Neuron (in vitro differentiated cells): ENCODE data around the gene TRABD.
"Not testable (repeated sequence)": the region's sequence is repeated elsewhere in the genome, so short reads cannot be mapped to it uniquely, and the experiment has no call there.

Source experiments
- H2AFZ ChIP-seq: one replicate; pipeline ENCODE4 v1.6.1; 2013; ENCODE audit warnings: low read depth, mild to moderate bottlenecking, inconsistent platforms, low read length, moderate library complexity
- H3K27me3 ChIP-seq: one replicate; pipeline ENCODE4 v1.6.1; 2013; ENCODE audit warnings: low read length; ENCODE audit not compliant: insufficient read depth
- H3K36me3 ChIP-seq: one replicate; pipeline ENCODE4 v1.6.1; 2013; ENCODE audit warnings: low read length; ENCODE audit not compliant: insufficient read depth
- H3K4me1 ChIP-seq: one replicate; pipeline ENCODE4 v1.6.1; 2013; ENCODE audit warnings: low read length; ENCODE audit not compliant: insufficient read depth
- H3K4me3 ChIP-seq: 2 replicates; pipeline ENCODE4 v1.5.1; 2013; ENCODE audit warnings: mild to moderate bottlenecking, low read length, moderate library complexity
- H3K9me3 ChIP-seq: one replicate; pipeline ENCODE4 v1.6.1; 2013; ENCODE audit warnings: low read length

TRABD gene

DNA sequence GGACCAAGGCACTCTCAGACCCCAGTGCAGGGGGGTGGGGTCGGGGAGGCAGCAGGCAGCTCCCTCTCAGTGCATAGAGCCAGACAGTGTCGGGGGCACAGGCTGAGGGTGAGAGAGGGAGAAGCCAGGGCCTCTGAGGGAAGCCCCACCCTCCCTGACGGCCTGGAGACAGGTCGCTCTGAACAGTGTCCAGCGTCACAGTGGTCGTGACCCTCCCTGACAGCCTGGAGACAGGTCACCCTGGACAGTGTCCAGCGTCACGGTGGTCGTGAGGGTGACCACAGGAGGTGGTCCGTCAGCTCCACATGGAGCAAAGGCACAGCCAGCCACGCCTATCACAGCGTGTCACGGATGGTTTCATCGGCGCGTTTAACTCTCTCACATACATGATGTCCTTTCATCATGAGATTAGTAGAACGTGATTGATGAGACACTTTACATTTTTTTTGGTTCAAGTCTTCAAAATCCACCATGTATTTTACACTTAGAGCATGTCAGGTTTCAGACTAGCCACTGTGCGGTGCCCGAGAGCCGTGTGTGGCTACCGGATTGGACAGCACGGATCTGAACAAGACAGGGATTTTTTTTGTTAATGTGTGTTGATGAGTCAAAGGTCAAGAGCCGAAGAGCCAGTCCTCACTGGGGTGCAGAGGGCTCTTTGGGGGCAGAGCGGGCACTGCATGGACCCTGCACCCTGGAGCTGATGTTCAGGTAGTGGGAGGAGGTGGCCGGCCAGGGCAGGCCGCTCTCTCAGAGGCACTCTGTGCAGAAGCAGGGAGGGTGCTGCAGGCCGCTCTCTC lies 39.1 kb upstream of the TRABD start:
- Histone ChIP-seq H2AFZ (no peak overlapping the region), H3K36me3 (no peaks in the 10 kb centered on the region), H3K27me3 (peaks cover 7% of the 10 kb centered on the region), H3K9me3 (no peaks in the 10 kb centered on the region), H3K4me1 (peaks cover 20% of the 10 kb centered on the region), H3K4me3 (peak overlapping the region; percentile 44)

DNA sequence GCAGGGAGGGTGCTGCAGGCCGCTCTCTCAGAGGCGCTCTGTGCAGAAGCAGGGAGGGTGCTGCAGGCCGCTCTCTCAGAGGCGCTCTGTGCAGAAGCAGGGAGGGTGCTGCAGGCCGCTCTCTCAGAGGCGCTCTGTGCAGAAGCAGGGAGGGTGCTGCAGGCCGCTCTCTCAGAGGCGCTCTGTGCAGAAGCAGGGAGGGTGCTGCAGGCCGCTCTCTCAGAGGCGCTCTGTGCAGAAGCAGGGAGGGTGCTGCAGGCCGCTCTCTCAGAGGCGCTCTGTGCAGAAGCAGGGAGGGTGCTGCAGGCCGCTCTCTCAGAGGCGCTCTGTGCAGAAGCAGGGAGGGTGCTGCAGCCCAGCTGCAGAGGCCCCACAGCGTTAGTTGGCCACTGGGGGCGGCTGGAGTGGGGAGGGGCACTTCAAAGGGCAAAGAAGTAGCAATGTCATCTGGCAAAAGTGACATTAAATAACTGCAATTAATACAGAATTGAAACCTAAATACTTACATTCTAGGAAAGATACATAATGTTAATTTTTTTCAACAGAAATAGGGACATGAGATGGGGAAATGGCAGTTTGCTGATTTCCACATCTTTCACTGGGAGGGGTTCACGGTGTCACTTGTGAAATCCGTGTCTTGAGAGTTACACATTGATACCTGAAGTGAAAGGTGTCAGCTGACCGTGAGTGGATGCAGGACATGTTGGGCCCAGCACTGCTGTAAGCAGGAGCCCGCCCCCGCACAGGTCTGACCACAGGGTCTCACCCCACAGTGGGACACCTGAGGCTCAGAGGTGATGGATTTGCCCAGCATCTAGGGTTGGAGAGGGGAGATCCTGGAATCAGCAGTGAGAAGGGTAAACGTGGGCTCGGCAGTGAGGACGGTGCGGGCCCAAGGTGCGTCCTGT lies 38.2 kb upstream of the TRABD start:
- H2AFZ ChIP-seq, H3K27me3 ChIP-seq, H3K36me3 ChIP-seq, H3K9me3 ChIP-seq: not testable (repeated sequence)
- Histone ChIP-seq H3K4me3 (peak overlapping the region; percentile 44), H3K4me1 (peaks cover 20% of the 10 kb centered on the region)

- no peak overlapping the region for H2AFZ ChIP-seq
- no peaks in the 10 kb centered on the region for H3K9me3 ChIP-seq
- no peaks in the 10 kb centered on the region for H3K36me3 ChIP-seq
- no peak overlapping the region for H3K4me3 ChIP-seq
- peaks cover 7% of the 10 kb centered on the region for H3K27me3 ChIP-seq
- peaks cover 20% of the 10 kb centered on the region for H3K4me1 ChIP-seq
Measured at GRCh38 chr22:50148166-50148500, 37.6 kb upstream of the TRABD start.

- H3K4me1 ChIP-seq, result peaks cover 20% of the 10 kb centered on the region
- H3K9me3 ChIP-seq, result no peaks in the 10 kb centered on the region
- no peak overlapping the region for H3K4me3 ChIP-seq
Measured at GRCh38 chr22:50148991-50149721, 36.6 kb upstream of the TRABD start.

DNA sequence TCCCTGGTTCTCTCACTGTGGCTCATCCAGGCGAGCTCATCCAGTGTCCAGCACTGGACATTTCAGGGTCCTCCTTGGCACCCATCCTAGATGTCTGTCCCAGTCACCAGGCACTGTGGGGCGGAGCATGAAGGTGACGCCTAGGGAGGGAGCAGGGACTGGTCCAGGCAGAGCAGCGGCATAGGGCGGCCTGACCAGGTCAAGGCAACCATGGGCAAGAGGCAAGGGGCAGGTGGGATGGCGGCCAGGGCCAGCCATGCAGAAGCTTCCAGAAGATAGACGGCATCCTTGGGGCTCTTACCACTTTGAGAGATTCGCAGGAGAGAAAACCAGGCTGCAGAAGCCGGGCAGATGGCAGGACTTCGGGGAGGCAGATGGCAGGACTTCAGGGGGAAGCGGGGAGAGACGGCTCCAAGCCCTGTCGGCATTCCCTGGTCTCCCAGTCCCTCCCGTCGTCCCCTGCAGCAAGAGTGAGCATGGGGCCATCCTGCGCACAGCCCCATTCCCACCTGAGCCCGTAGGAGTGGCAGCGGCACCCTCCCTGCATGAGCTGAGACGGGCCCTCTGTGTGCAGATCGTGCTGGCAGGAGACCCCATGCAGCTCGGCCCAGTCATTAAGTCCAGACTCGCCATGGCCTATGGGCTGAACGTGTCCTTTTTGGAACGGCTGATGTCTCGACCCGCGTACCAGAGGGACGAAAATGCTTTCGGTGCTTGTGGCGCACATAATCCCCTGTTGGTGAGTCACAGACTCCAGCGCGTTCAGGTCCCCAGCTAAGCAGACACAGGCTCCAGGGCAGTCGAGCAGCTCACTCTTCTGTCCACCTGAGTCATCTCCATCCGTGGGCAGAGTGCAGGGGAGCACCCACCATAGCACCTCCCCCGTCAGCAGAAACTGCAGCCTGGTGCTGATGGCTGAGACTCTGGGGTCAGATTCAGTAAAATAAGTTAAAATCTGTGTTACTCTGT lies 35.3 kb upstream of the TRABD start:
- no peaks in the 10 kb centered on the region for H3K36me3 ChIP-seq
- H3K9me3 ChIP-seq, result no peaks in the 10 kb centered on the region
- peaks cover 20% of the 10 kb centered on the region for H3K4me1 ChIP-seq
- no peaks in the 10 kb centered on the region for H3K27me3 ChIP-seq
- H3K4me3 ChIP-seq, result no peak overlapping the region
- no peak overlapping the region for H2AFZ ChIP-seq

More at GRCh38 chr22:50148991-50149721, 36.6 kb upstream of the TRABD start:
- H3K36me3 ChIP-seq, result no peaks in the 10 kb centered on the region
- H2AFZ ChIP-seq, result no peak overlapping the region
- H3K27me3 ChIP-seq, result no peaks in the 10 kb centered on the region

DNA sequence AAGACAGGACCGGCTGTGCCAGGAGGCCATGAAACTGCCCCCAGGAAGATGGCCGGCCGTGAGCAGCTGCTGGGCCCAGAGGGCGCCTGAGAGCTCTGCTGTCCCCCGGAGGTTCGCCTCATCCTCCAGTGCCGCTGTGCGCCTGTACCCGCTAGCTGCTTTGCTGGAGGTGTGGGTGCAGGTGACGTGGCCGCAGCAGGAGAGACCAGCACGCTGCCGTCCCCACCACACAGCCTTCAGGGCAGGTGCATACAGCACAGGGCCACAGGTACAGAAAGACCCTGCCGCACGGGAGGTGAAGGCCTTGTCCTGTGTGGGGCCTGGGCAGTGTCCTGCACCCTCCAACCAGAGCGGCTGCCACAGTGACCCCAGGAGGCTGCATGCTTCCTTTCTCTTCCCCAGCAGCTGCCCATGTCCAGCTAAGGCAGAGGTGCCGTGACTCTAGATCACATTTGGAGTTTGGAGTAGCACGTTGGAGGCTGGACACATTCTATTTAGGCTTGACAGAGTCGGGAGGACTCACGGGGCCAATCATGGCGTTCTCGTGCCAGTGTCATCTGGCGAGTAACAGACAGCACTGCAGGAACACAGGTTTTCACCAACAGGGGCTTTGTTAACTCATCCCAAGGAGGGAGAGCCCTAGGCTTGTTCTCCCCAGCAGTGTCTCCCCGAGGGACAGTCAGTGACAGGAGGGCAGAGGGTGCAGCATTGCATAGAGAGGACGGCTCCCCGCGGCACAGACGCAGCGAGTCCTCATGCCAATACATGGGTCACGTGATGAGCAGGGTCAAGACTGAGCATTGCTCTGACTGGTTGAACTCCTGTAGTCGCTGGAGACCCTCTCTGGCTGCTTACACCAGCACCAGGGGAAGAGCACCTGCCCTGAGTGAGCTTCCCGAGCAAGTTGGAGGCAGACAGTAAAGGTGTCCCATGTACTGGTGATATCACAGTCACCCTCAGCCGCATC lies 33.9 kb upstream of the TRABD start:
- no peaks in the 10 kb centered on the region for H3K9me3 ChIP-seq
- no peaks in the 10 kb centered on the region for H3K36me3 ChIP-seq
- H3K27me3 ChIP-seq, result no peaks in the 10 kb centered on the region
- H2AFZ ChIP-seq, result no peak overlapping the region
- H3K4me1 ChIP-seq, result peaks cover 10% of the 10 kb centered on the region
- H3K4me3 ChIP-seq, result no peak overlapping the region

- no peak overlapping the region for H3K4me3 ChIP-seq
- H3K4me1 ChIP-seq, result peaks cover 4% of the 10 kb centered on the region
- no peaks in the 10 kb centered on the region for H3K9me3 ChIP-seq
- H3K27me3 ChIP-seq, result no peaks in the 10 kb centered on the region
- no peaks in the 10 kb centered on the region for H3K36me3 ChIP-seq
- no peak overlapping the region for H2AFZ ChIP-seq
Measured at GRCh38 chr22:50153056-50153755, 32.5 kb upstream of the TRABD start.

DNA sequence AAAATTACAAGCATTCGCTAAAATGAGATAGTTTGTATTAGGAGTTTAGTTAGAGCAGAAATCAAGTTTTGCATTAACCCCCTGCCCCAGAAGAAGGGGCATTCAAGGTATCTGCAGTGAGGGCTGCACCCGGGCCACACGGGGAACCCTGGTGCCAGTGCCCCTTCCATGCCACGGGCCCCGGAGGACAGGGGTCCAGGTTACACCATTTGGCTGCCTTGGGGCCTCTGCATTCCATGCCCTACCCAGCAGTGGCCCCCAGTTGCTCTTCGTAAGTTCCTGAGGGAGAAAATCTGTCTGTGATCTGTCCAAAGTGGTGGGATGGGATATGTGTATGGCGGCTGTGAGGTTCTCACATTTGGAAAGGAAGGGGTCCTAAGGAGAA lies 32.0 kb upstream of the TRABD start:
- Histone ChIP-seq H3K9me3 (no peaks in the 10 kb centered on the region), H3K36me3 (no peaks in the 10 kb centered on the region), H3K4me1 (peaks cover 2% of the 10 kb centered on the region), H3K27me3 (no peaks in the 10 kb centered on the region), H2AFZ (no peak overlapping the region), H3K4me3 (no peak overlapping the region)

DNA sequence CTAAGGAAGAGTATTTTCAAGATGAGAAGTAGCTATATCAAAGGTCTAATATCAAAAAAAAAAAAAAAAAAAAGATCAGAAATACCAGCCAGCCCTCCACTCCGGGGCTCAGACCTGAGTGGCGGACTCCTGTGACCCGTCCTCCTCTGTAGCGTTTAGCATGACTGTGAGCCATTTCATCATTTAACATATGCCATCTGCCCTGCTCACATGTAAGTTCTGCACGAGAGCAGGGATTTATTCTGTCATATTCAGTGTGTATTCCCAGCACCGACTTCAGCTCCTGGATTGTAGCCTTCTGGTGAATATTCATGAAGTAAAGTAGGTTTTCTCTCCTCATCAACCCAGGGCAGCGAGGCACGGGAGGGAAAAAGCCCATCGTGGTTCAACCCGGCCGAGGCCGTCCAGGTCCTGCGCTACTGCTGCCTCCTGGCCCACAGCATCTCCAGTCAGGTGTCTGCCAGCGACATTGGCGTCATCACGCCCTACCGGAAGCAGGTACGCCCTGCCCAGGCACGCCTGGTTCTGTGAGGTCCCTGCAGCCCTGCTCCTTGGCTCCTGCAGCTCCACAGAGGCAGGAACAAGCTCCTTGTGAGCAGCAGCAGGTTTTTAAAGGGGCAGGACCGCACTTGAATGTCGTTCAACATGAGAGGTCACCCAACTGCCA lies 27.9 kb upstream of the TRABD start:
- H3K27me3 ChIP-seq, result peaks cover 5% of the 10 kb centered on the region

DNA sequence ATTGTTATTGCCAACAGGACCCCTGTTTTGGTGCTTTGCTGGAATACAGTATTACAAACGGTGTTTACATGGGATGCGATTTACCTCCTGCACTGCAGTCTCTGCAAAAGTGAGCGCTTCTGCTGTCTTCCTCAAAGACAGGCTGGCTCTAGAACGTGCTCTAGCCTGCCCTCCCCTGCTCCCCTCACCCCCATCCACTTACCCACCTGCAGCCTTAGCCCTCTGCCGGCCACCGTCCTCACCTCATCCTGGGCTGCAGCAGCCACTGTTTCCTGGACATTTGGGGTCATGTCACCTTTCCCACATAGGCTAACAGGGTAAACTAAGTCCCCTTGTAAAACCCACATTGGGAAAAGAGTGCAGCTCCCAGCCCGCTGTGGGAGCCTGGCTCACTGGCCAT lies 24.8 kb upstream of the TRABD start:
- H3K9me3 ChIP-seq, result peaks cover 2% of the 10 kb centered on the region
- no peaks in the 10 kb centered on the region for H3K36me3 ChIP-seq
- H3K27me3 ChIP-seq, result peaks cover 13% of the 10 kb centered on the region
- H3K4me3 ChIP-seq, result no peak overlapping the region
- no peak overlapping the region for H2AFZ ChIP-seq
- H3K4me1 ChIP-seq, result peaks cover 2% of the 10 kb centered on the region

More for the DNA sequence above, 27.9 kb upstream of the TRABD start:
- Histone ChIP-seq H3K4me3 (no peak overlapping the region), H3K36me3 (no peaks in the 10 kb centered on the region), H3K4me1 (peaks cover 2% of the 10 kb centered on the region), H2AFZ (no peak overlapping the region), H3K9me3 (no peaks in the 10 kb centered on the region)
